Esophagus muscularis mucosa (tissue), 4 donors: Measurements from ENCODE around the gene LPCAT1.

Source experiments
- CTCF ChIP-seq, 3 experiments: fragments of 200-600 bp in 2 of 3; fragments of 450-650 bp in 1 of 3; sonication (generic) in 2 of 3; IDR thresholded peaks; one replicate each; pipeline ENCODE4 v1.5.1; 2017 to 2019; ENCODE audit warnings: antibody characterized with exemption in 3 of 3, mild to moderate bottlenecking in 2 of 3, moderate library complexity in 1 of 3
- EP300 ChIP-seq: sonication (generic); formaldehyde crosslinking; IDR thresholded peaks from one replicate; pipeline ENCODE4 v1.6.1; 2017; ENCODE audit warnings: antibody characterized with exemption
- POLR2A ChIP-seq: fragments of 450-650 bp; IDR thresholded peaks from one replicate; pipeline ENCODE4 v1.6.1; 2017; ENCODE audit warnings: antibody characterized with exemption, moderate library complexity, mild to moderate bottlenecking, low read depth
- POLR2AphosphoS5 ChIP-seq, 2 donors: sonication (generic); formaldehyde crosslinking; IDR thresholded peaks; one replicate each; pipeline ENCODE4 v1.6.1; 2017; ENCODE audit warnings: antibody characterized with exemption in 2 of 2

GRCh38 chr5:1562599-1562998 lies 38.8 kb upstream of the LPCAT1 start:
- TF ChIP-seq CTCF (IDR thresholded peaks at IDR 0.05) (no peak), POLR2AphosphoS5 (IDR thresholded peaks at IDR 0.05) (no peak), POLR2A (no peak), EP300 (no peak)
